Activated CD8-positive, alpha-beta memory T cell treated with anti-CD3 and anti-CD28 coated beads, Interleukin-2, amount 50 U/mL, for 24 hours (primary cell): ENCODE data around the gene MYO10.

Experiments used
- DNase-seq: peaks from one replicate; pipeline ENCODE4 v3.0.0-alpha.2; 2020; ENCODE audit errors: extremely low read depth

The MYO10 gene

GRCh38 chr5:16709691-16710433 is 226.2 kb downstream of the MYO10 start:
- no peak for DNase-seq

- DNase-seq: no peak
These were observed 228.3 kb downstream of the MYO10 start for GRCh38 chr5:16707869-16708192.

GRCh38 chr5:16707168-16707868 is 228.8 kb downstream of the MYO10 start:
- no peak for DNase-seq

- DNase-seq: no peak
These were observed 231.1 kb downstream of the MYO10 start for GRCh38 chr5:16704945-16705344.

GRCh38 chr5:16702964-16703363 is 233.1 kb downstream of the MYO10 start:
- no peak for DNase-seq

- DNase-seq: no peak
These were observed 234.7 kb downstream of the MYO10 start for GRCh38 chr5:16701134-16702099.

GRCh38 chr5:16700081-16700480 is 236.0 kb downstream of the MYO10 start:
- DNase-seq: no peak

GRCh38 chr5:16695779-16696178 is 240.3 kb downstream of the MYO10 start:
- no peak for DNase-seq

- no peak for DNase-seq
These were observed 242.2 kb downstream of the MYO10 start for GRCh38 chr5:16693879-16694278.

- DNase-seq: no peak
These were observed 244.4 kb downstream of the MYO10 start for GRCh38 chr5:16691731-16692130.

GRCh38 chr5:16690243-16690852 is 245.7 kb downstream of the MYO10 start:
- no peak for DNase-seq

- no peak for DNase-seq
These were observed 248.2 kb downstream of the MYO10 start for GRCh38 chr5:16687898-16688297.

GRCh38 chr5:16685069-16685468 is 251.0 kb downstream of the MYO10 start:
- DNase-seq: no peak

GRCh38 chr5:16681876-16682275 is 254.2 kb downstream of the MYO10 start:
- DNase-seq: no peak

- no peak for DNase-seq
These were observed 256.2 kb downstream of the MYO10 start for GRCh38 chr5:16679863-16680262.

GRCh38 chr5:16679190-16679589 is 256.9 kb downstream of the MYO10 start:
- DNase-seq: no peak

- DNase-seq: no peak
These were observed 260.3 kb downstream of the MYO10 start for GRCh38 chr5:16675806-16676205.

GRCh38 chr5:16674750-16675149 is 261.3 kb downstream of the MYO10 start:
- DNase-seq: no peak

- DNase-seq: no peak
These were observed 262.6 kb downstream of the MYO10 start for GRCh38 chr5:16673241-16674201.

- no peak for DNase-seq
These were observed 264.9 kb downstream of the MYO10 start for GRCh38 chr5:16671208-16671607.

- no peak for DNase-seq
These were observed 266.3 kb downstream of the MYO10 start for GRCh38 chr5:16669776-16670175.
